HFF-Myc (cell line): Measurements from ENCODE around the gene EDEM1.
"Not testable (repeated sequence)": the region's sequence is repeated elsewhere in the genome, so short reads cannot be mapped to it uniquely, and the experiment has no call there.

Source experiments
- DNase-seq: peaks from one replicate; pipeline ENCODE4 v3.0.0-alpha.2; 2011; ENCODE audit warnings: low read depth; ENCODE audit errors: extremely low read depth
- H3K4me3 ChIP-seq: replicated peaks from 2 replicates; pipeline ENCODE4 v1.5.1; 2011; ENCODE audit warnings: low read depth, mild to moderate bottlenecking, control low read depth, low read length
- CTCF ChIP-seq: IDR thresholded peaks from 2 replicates; pipeline ENCODE4 v1.5.1; 2012; ENCODE audit warnings: mild to moderate bottlenecking, low read depth, low read length, control low read depth; ENCODE audit errors: missing control alignments

The EDEM1 gene

DNA sequence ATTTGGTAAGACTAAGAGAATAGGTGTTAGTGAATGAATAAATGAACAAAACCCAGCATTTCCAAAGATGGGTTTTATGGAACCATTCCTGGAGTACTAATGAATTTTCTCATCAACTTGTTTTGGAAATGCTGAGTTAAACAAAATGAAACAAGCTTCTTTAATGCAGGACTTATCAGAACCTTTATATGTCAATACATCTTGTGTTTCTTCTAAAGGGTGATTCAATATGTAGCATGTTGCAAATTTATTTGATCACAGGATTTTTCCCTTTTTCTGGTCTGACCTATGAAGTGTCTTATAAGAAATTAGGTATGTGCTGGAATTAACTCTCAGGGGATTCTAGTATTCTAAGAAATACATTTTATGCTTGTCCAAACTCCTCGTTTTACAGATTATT lies 53.2 kb downstream of the EDEM1 start:
- no peak for DNase-seq
- TF ChIP-seq CTCF: no peak
- no peak overlapping the region for H3K4me3 ChIP-seq

DNA sequence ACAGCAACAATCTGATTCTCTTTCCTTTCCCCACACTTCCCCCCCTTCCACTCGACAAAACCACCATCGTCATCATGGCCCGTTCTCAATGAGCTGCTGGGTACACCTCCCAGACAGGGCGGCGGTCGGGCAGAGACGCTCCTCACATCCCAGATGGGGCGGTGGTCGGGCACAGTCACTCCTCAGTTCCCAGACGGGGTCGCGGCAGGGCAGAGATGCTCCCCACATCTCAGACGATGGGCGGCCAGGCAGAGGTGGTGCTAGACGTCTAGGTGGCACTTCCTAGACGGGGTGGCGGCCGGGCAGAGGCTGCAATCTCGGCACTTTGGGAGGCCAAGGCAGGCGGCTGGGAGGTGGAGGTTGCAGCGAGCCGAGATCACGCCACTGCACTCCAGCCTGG lies 55.3 kb downstream of the EDEM1 start:
- not testable (repeated sequence) for DNase-seq, H3K4me3 ChIP-seq

GRCh38 chr3:5245927-5246326 lies 58.4 kb downstream of the EDEM1 start:
- no peak overlapping the region for H3K4me3 ChIP-seq
- no peak for TF ChIP-seq CTCF

GRCh38 chr3:5248822-5249221 lies 61.3 kb downstream of the EDEM1 start:
- no peak for DNase-seq
- H3K4me3 ChIP-seq: no peak overlapping the region
- no peak for TF ChIP-seq CTCF

More at GRCh38 chr3:5245927-5246326, 58.4 kb downstream of the EDEM1 start:
- no peak for DNase-seq

DNA sequence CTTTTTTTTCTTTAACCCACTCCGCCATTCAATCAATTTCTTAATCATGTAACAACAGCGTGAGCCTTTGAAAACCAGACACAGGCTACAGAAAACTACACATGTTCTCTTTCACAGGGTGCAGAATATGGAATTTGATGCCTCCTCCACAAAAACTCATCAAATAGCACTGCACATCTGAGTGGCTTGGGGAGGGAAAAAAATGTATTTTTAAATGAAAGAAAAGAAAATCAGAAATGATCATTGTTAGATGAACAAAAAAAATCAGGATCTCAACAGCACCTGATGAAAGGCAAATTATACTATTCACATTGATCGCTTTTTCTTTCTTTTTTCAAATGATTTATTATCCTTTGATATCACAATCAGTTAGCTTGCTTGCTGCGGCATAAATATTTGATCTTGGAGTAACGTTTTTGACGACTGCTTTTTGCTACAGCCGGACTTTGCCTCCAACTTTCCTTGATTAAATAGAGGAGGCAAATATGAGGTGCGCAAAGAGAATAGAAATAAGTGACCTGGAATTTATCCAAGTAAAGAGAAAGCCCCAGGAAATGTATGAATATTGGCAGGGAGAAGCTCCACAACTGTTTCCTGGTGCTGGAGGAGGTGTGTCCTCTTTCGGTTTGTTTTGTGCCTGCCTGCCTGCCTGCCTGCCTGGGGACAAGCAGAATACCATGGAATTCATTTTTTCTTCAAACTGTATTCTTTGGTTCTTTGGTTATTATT lies 63.1 kb downstream of the EDEM1 start:
- no peak for TF ChIP-seq CTCF
- no peak overlapping the region for H3K4me3 ChIP-seq
- no peak for DNase-seq

DNA sequence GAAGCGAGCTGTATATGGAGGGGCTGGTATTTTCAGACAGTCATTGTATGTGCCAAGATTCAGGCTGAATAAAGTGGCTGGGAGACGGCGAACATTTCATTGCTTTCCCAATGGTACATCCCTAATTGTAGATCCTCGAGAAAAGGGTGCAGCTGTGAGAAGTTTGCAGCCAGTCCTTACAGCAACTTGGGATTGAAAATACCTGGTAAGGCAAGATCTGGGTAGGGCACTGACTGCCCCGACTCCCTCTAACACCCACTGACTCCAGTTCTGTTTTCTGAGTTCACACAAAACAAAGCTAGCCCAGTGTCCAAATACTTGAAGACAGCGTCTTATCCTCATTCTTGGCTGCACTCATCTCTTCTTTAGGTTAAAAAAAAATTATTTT lies 63.7 kb downstream of the EDEM1 start:
- no peak overlapping the region for H3K4me3 ChIP-seq
- TF ChIP-seq CTCF: no peak
- no peak for DNase-seq

DNA sequence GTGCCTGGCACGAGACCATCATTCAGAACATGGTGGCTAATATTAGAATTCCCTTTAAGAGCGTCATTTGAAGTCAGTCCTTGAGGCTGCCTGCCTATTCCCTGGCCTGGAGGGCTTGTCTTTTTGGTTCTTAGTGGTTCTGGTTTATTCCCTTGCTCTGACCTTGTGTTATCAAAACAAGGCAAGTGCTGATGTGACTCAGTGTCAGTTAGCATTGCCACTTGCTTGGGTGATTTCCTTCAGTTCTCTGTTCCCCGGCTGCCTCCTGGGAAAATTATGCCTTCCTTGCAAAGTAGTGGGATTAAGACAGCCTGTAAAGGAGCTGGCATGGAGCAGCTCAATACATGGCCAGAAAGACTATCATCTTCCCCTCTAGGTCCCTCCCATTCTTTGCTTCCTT lies 64.6 kb downstream of the EDEM1 start:
- DNase-seq: no peak

More for the DNA sequence above, 64.6 kb downstream of the EDEM1 start:
- no peak overlapping the region for H3K4me3 ChIP-seq
- TF ChIP-seq CTCF: no peak
